Thyroid gland (tissue), 4 donors: ENCODE results near the gene HINT1.

ENCODE experiments used
- CTCF ChIP-seq, 6 experiments: fragments of 200-600 bp in 3 of 6; fragments of 450-650 bp in 3 of 6; sonication (generic) in 3 of 6; IDR thresholded peaks; one replicate each; pipeline ENCODE4 v1.5.1; 2016 to 2019; ENCODE audit warnings: antibody characterized with exemption in 6 of 6, mild to moderate bottlenecking in 2 of 6, inconsistent platforms in 1 of 6, moderate library complexity in 1 of 6
- POLR2A ChIP-seq, 2 donors: fragments of 450-650 bp; IDR thresholded peaks; one replicate each; pipeline ENCODE4 v1.6.1; 2017; ENCODE audit warnings: antibody characterized with exemption in 2 of 2, mild to moderate bottlenecking in 2 of 2, moderate library complexity in 1 of 2

GRCh38 chr5:131170540-131171275 is 5.7 kb upstream of the HINT1 start, which contains the start of gene LYRM7:
- peak in 2 of 6 experiments; percentile 8 for TF ChIP-seq CTCF (IDR thresholded peaks at IDR 0.05)
- TF ChIP-seq POLR2A (IDR thresholded peaks at IDR 0.05): peak in 1 of 2 donors; percentile 90
